K562 (cell line): ENCODE results near the gene PDLIM7. TPM values are rescaled to one million over a fixed set of nuclear protein-coding genes. Genes with fewer than 3 reads are reported as not detected.

Experiments used
- BACH1 ChIP-seq: fragments of 200-800 bp; sonication (Bioruptor generic); IDR thresholded peaks from 2 replicates; pipeline ENCODE4 v1.6.1; 2016; ENCODE audit warnings: missing genetic modification characterization, missing compliant biosample characterization
- CEBPG ChIP-seq, 3 experiments: fragments of 200-800 bp in 1 of 3; sonication (Bioruptor generic) in 1 of 3; sonication (generic) in 1 of 3; formaldehyde crosslinking in 1 of 3; IDR thresholded peaks in 2 of 3; conservative IDR thresholded peaks in 1 of 3; 2 replicates each; pipeline versions ENCODE4 v1.6.1 to v1.8.0; 2016 to 2022; ENCODE audit warnings: missing compliant biosample characterization in 2 of 3, missing genetic modification characterization in 2 of 3, mild to moderate bottlenecking in 1 of 3, missing genetic modification reagents in 1 of 3
- EHMT2 ChIP-seq: fragments of 450-650 bp; IDR thresholded peaks from 2 replicates; pipeline ENCODE4 v1.6.1; 2018; ENCODE audit warnings: antibody characterized with exemption
- FOXK2 ChIP-seq, 2 experiments: fragments of 450-650 bp; IDR thresholded peaks in 1 of 2; conservative IDR thresholded peaks in 1 of 2; 2 replicates each; pipeline ENCODE4 v1.6.1; 2016; ENCODE audit warnings: low read depth in 2 of 2, mild to moderate bottlenecking in 1 of 2
- HBP1 ChIP-seq: fragments of 450-650 bp; formaldehyde crosslinking; IDR thresholded peaks from 2 replicates; pipeline ENCODE4 v1.4.0; 2022; ENCODE audit warnings: missing genetic modification characterization
- NR2C2 ChIP-seq, 2 experiments: fragments of 200-800 bp in 1 of 2; sonication (Bioruptor generic) in 1 of 2; sonication (generic) in 1 of 2; formaldehyde crosslinking in 1 of 2; IDR thresholded peaks; 2 replicates each; pipeline versions ENCODE4 v1.6.1 to v1.8.0; 2016 to 2022; ENCODE audit warnings: mild to moderate bottlenecking in 1 of 2, missing compliant biosample characterization in 1 of 2, missing genetic modification characterization in 1 of 2, missing genetic modification reagents in 1 of 2
- SETDB1 ChIP-seq: IDR thresholded peaks from one replicate; pipeline ENCODE4 v1.6.1; 2012; ENCODE audit warnings: low read length, control low read depth, inconsistent platforms
- SMARCA4 ChIP-seq: fragments of 450-650 bp; IDR thresholded peaks from 2 replicates; pipeline ENCODE4 v1.6.1; 2016
- SNIP1 ChIP-seq: fragments of 450-650 bp; IDR thresholded peaks from 2 replicates; pipeline ENCODE4 v1.7.1; 2017; ENCODE audit warnings: low read depth, mild to moderate bottlenecking
- SNRNP70 ChIP-seq: fragments of 200-400 bp; formaldehyde crosslinking; optimal IDR thresholded peaks from 2 replicates; pipeline ENCODE3; 2017; ENCODE audit warnings: low read depth, low read length
- SP1 ChIP-seq: sonication (generic); formaldehyde crosslinking; IDR thresholded peaks from 2 replicates; pipeline ENCODE4 v1.8.1; 2022; ENCODE audit warnings: mild to moderate bottlenecking, missing genetic modification reagents
- SRF ChIP-seq, 2 experiments: fragments of 250-450, 450-650 bp in 1 of 2; sonication (Bioruptor Pico) in 1 of 2; sonication (generic) in 1 of 2; formaldehyde crosslinking; IDR thresholded peaks; 2 replicates each; pipeline versions ENCODE4 v1.5.0 to v1.5.1; 2020 to 2022; ENCODE audit warnings: mild to moderate bottlenecking in 1 of 2, missing genetic modification reagents in 1 of 2
- TBP ChIP-seq: optimal IDR thresholded peaks from 2 replicates; pipeline ENCODE3; 2011; ENCODE audit warnings: low read depth, low read length, improper control_type of control experiment
- TEAD2 ChIP-seq: fragments of 450-650 bp; IDR thresholded peaks from 2 replicates; pipeline ENCODE4 v1.6.1; 2016; ENCODE audit warnings: missing genetic modification characterization, control low read depth, missing compliant biosample characterization
- WHSC1 ChIP-seq: IDR thresholded peaks from one replicate; pipeline ENCODE4 v1.6.1; 2012; ENCODE audit warnings: low read length, control low read depth, inconsistent platforms
- ZBTB17 ChIP-seq: fragments of 450-650 bp; formaldehyde crosslinking; IDR thresholded peaks from 2 replicates; pipeline ENCODE4 v1.4.0; 2020; ENCODE audit warnings: mild to moderate bottlenecking
- ZC3H4 ChIP-seq: sonication (generic); formaldehyde crosslinking; IDR thresholded peaks from 2 replicates; pipeline ENCODE4 v1.9.0; 2021; ENCODE audit warnings: missing genetic modification reagents, borderline replicate concordance
- ZKSCAN1 ChIP-seq: fragments of 150-350 bp; IDR thresholded peaks from 2 replicates; pipeline ENCODE4 v1.6.1; 2016; ENCODE audit warnings: low read depth, low read length
- ZNF12 ChIP-seq: sonication (generic); formaldehyde crosslinking; IDR thresholded peaks from 2 replicates; pipeline ENCODE4 v1.4.0; 2020; ENCODE audit warnings: mild to moderate bottlenecking, missing genetic modification reagents
- ZNF23 ChIP-seq: fragments of 250-450 bp; sonication (Bioruptor Pico); IDR thresholded peaks from 2 replicates; pipeline ENCODE4 v1.4.0; 2020; ENCODE audit warnings: mild to moderate bottlenecking
- ZNF57 ChIP-seq: fragments of 450-650 bp; formaldehyde crosslinking; IDR thresholded peaks from 2 replicates; pipeline ENCODE4 v1.4.0; 2020; ENCODE audit warnings: mild to moderate bottlenecking, moderate library complexity
- ZNF766 ChIP-seq: fragments of 200-800 bp; sonication (Bioruptor generic); conservative IDR thresholded peaks from 2 replicates; pipeline ENCODE4 v1.6.1; 2016; ENCODE audit warnings: missing genetic modification characterization, missing compliant biosample characterization
- ZSCAN32 ChIP-seq: fragments of 450-650 bp; formaldehyde crosslinking; IDR thresholded peaks from 2 replicates; pipeline ENCODE4 v1.4.0; 2020; ENCODE audit warnings: mild to moderate bottlenecking, moderate library complexity
- polyA plus RNA-seq, 8 experiments: library from polyadenylated mRNA; depleted of rRNA in 4 of 8; stranded (reverse) in 5 of 8; unstranded in 3 of 8; fragments of >200 nt; fragmentation: Nextera tagmentation in 2 of 8; fragmentation: Illumina TruSeq in 1 of 8; extraction: Ambion mirVana in 2 of 8; extraction: Trizol in 1 of 8; gene quantifications; 2 replicates each; pipeline versions ENCODE4 v1.2.1 to v1.2.3, GENCODE V29; 2011 to 2014; ENCODE audit warnings: inconsistent platforms in 1 of 8, missing spikeins in 1 of 8
- total RNA-seq, 7 experiments: library from RNA; depleted of rRNA in 6 of 7; stranded (reverse); fragments of >200 nt in 6 of 7; fragmentation: Illumina TruSeq in 2 of 7; extraction: Trizol in 2 of 7; gene quantifications; 2 replicates each; pipeline versions ENCODE4 v1.2.1 to v1.2.3, GENCODE V29; 2011 to 2021; ENCODE audit warnings: low replicate concordance in 1 of 7
- TF ChIP-seq, protein P1 (sequence below): fragments of 450-650 bp; formaldehyde crosslinking; IDR thresholded peaks from 2 replicates; pipeline ENCODE4 v1.4.0; 2022; ENCODE audit warnings: mild to moderate bottlenecking, moderate library complexity

The PDLIM7 gene
- total and polyA plus RNA-seq, 9 of the 15 experiments (the other 6 are each of a cell fraction or from before 2014, with no cell fraction given): 2.1 to 124 (median 32.6) TPM

- TF ChIP-seq HBP1: no peak
- TF ChIP-seq ZNF766 (CRISPR knock-in tag): no peak
- TF ChIP-seq ZNF23 (CRISPR knock-in tag): no peak
- no peak for TF ChIP-seq SRF (CRISPR knock-in tag; IDR thresholded peaks at IDR 0.05)
- peak; percentile 97 for TF ChIP-seq TBP
- TF ChIP-seq SETDB1: peak; percentile 24
- TF ChIP-seq EHMT2: no peak
- TF ChIP-seq SNRNP70: no peak
- TF ChIP-seq BACH1: no peak
- no peak for TF ChIP-seq WHSC1
- no peak for TF ChIP-seq SNIP1
- no peak for TF ChIP-seq ZC3H4 (CRISPR knock-in tag)
- TF ChIP-seq CEBPG (CRISPR knock-in tag; IDR thresholded peaks at IDR 0.05): no peak
- TF ChIP-seq CEBPG (tag; conservative IDR thresholded peaks at IDR 0.05 in 1 of 2, IDR thresholded peaks at IDR 0.05 in 1 of 2): no peak
- peak; percentile 12; the same call in 1 of the 2 replicates for TF ChIP-seq SMARCA4
- no peak; the same call in 1 of the 2 replicates for TF ChIP-seq ZNF12 (CRISPR knock-in tag)
- peak; percentile 97 for TF ChIP-seq SP1 (CRISPR knock-in tag)
- peak; percentile 65; the same call in 1 of the 2 replicates for TF ChIP-seq ZKSCAN1
- 0 out of 4 replicates have a peak, but pooled peaks of 1 of the 2 experiments have one; percentile 18 for TF ChIP-seq FOXK2 (conservative IDR thresholded peaks at IDR 0.05 in 1 of 2, IDR thresholded peaks at IDR 0.05 in 1 of 2; ENCODE audit: low read depth in 2 of 2)
- TF ChIP-seq ZNF57: no peak
- no peak; the same call in 1 of the 2 replicates for TF ChIP-seq ZSCAN32
- TF ChIP-seq TEAD2: no peak
- no peak; the same call in 1 of the 2 replicates for TF ChIP-seq ZBTB17 (CRISPR knock-in tag)
- TF ChIP-seq, protein P1, sequence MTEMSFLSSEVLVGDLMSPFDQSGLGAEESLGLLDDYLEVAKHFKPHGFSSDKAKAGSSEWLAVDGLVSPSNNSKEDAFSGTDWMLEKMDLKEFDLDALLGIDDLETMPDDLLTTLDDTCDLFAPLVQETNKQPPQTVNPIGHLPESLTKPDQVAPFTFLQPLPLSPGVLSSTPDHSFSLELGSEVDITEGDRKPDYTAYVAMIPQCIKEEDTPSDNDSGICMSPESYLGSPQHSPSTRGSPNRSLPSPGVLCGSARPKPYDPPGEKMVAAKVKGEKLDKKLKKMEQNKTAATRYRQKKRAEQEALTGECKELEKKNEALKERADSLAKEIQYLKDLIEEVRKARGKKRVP (CRISPR knock-in tag): no peak
- TF ChIP-seq NR2C2 (CRISPR knock-in tag; IDR thresholded peaks at IDR 0.05): no peak
- TF ChIP-seq NR2C2 (tag; IDR thresholded peaks at IDR 0.05): no peak
Measured at GRCh38 chr5:177497292-177498012, at the start of gene PDLIM7 (continued).
